Measurements from ENCODE around the gene GGA3. TPM values are rescaled to one million over a fixed set of nuclear protein-coding genes. Genes with fewer than 3 reads are reported as not detected.

GGA3 gene
- total and polyA plus RNA-seq, 11 donors: 13.0 to 31.0 (median 22.4) TPM

DNA sequence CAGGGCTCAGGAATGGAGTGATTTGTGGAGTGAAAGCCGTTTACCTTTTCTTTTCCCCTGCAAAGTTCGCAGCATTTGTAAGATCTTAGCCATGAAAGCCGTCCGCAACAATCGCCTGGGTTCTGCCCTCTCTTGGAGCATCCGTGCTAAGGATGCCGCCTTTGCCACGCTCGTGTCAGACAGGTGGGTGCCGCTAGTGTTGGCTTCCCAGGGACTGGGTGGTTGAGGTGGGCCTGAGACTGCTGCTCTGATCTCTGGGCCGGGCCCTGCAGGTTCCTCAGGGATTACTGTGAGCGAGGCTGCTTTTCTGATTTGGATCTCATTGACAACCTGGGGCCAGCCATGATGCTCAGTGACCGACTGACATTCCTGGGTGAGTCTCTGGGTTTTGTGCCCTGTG is 28.6 kb downstream of the GGA3 start:
- Histone ChIP-seq H3K4me3 (no peak overlapping the region), H3K36me3 (peaks cover 0 to 98% (median 92%) of the 10 kb centered on the region in 9 donors), H3K9me3 (no peaks in the 10 kb centered on the region), H3K27me3 (no peaks in the 10 kb centered on the region), H3K4me1 (peaks cover 0 to 19% (median 0%) of the 10 kb centered on the region in 12 donors), H3K27ac (no peak overlapping the region)
- 95 to 98% (median 96%) methylated on average over 13 of the region's 13 CpGs for WGBS, 4 donors
- TF ChIP-seq POLR2A (IDR thresholded peaks at IDR 0.05) (no peak), CTCF (IDR thresholded peaks at IDR 0.05) (no peak)
- intact Hi-C loops (cut with DNase I): no loop called here
- DNase-seq: no peak
- ATAC-seq: no peak

GRCh38 chr17:75231741-75232464 is 29.5 kb downstream of the GGA3 start:
- no peaks in the 10 kb centered on the region for H3K27me3 ChIP-seq
- TF ChIP-seq CTCF (IDR thresholded peaks at IDR 0.05) (no peak), POLR2A (IDR thresholded peaks at IDR 0.05) (no peak)
- H3K4me1 ChIP-seq: peaks cover 0 to 24% (median 0%) of the 10 kb centered on the region in 12 donors
- H3K4me3 ChIP-seq: no peak overlapping the region
- H3K9me3 ChIP-seq: no peaks in the 10 kb centered on the region
- DNase-seq (no peak), ATAC-seq (no peak)
- 92 to 94% (median 93%) methylated on average over 14 to 18 of the region's 18 CpGs for WGBS, 4 donors
- intact Hi-C loops (cut with DNase I): no loop called here
- peaks cover 0 to 97% (median 89%) of the 10 kb centered on the region in 9 donors for H3K36me3 ChIP-seq
- H3K27ac ChIP-seq: no peak overlapping the region

DNA sequence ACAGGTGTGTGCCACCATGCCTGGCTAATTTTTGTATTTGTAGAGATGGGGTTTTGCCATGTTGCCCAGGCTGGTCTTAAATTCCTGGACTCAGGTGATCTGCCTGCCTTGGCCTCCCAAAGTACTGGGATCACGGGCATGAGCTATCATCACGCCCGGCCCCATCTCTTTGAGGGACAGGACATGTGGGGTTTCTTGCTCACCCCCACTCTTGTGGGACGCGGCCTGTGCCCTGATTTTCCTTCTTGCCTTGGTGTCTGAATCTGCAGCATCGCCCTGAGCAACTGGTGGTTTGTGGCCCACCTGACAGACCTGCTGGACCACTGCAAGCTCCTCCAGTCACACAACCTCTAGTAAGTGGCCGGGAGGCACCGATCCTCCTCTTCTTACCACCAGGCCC is 30.3 kb downstream of the GGA3 start:
- WGBS, 4 donors: 95 to 98% (median 97%) methylated on average over 8 of the region's 8 CpGs
- Histone ChIP-seq H3K4me3 (no peak overlapping the region), H3K27ac (no peak overlapping the region), H3K36me3 (peaks cover 0 to 97% (median 89%) of the 10 kb centered on the region in 9 donors), H3K4me1 (peaks cover 0 to 27% (median 0%) of the 10 kb centered on the region in 12 donors), H3K27me3 (no peaks in the 10 kb centered on the region), H3K9me3 (no peaks in the 10 kb centered on the region)
- no peak for TF ChIP-seq POLR2A (IDR thresholded peaks at IDR 0.05)
- TF ChIP-seq CTCF (IDR thresholded peaks at IDR 0.05): no peak
- ATAC-seq (no peak), DNase-seq (no peak)
- intact Hi-C loops (cut with DNase I): no loop called here

- peaks cover 0 to 97% (median 85%) of the 10 kb centered on the region in 9 donors for H3K36me3 ChIP-seq
- TF ChIP-seq POLR2A (IDR thresholded peaks at IDR 0.05) (no peak), CTCF (IDR thresholded peaks at IDR 0.05) (no peak)
- H3K27me3 ChIP-seq: no peaks in the 10 kb centered on the region
- H3K27ac ChIP-seq: peak overlapping the region in 6 of 12 donors; percentile 3 to 90 (median 17)
- H3K4me3 ChIP-seq: no peak overlapping the region
- WGBS, 4 donors: 73 to 88% (median 80%) methylated on average over 4 of the region's 4 CpGs
- H3K4me1 ChIP-seq: peaks cover 0 to 27% (median 0%) of the 10 kb centered on the region in 12 donors
- peak; percentile 30 to 50 (median 46) for ATAC-seq
- intact Hi-C loops (cut with DNase I): no loop called here
- DNase-seq: peak in 2 of 5 donors; percentile 53 to 56
- H3K9me3 ChIP-seq: no peaks in the 10 kb centered on the region
Measured at GRCh38 chr17:75228847-75229246, 32.6 kb downstream of the GGA3 start.

All from heart left ventricle (tissue), 16 donors.